ENCODE data around the gene NPL.

Gene NPL

GRCh38 chr1:182875889-182876288, 86.3 kb downstream of the NPL start:
- DNase-seq, result no peak

- DNase-seq, result no peak
These were observed 87.8 kb downstream of the NPL start for GRCh38 chr1:182877331-182877730.

- no peak for DNase-seq
These were observed 88.3 kb downstream of the NPL start for GRCh38 chr1:182877842-182878241.
